ENCODE data around the gene IREB2. TPM values are rescaled to one million over a fixed set of nuclear protein-coding genes. Genes with fewer than 3 reads are reported as not detected.
A peak's percentile ranks its signal among the peaks of the same experiment; 100 is the strongest.

Gene IREB2
- total and polyA plus RNA-seq, 4 donors = 9.8 to 71.5 (median 38.4) TPM

- no peak for TF ChIP-seq CTCF (IDR thresholded peaks at IDR 0.05; ENCODE audit: control extremely low read depth, extremely low read depth)
- DNase-seq (peak; percentile 65 to 82 (median 69)), ATAC-seq (ENCODE audit: insufficient read depth, low FRiP score) (no peak)
- Histone ChIP-seq H3K36me3 (ENCODE audit: control insufficient read depth in 4 of 4, insufficient read depth in 4 of 4, low read length in 4 of 4) (no peaks in the 10 kb centered on the region), H3K27me3 (ENCODE audit: control insufficient read depth in 3 of 3, insufficient read depth in 3 of 3, low read length in 2 of 3) (no peaks in the 10 kb centered on the region), H3K4me3 (no peak overlapping the region), H3K9me3 (ENCODE audit: control insufficient read depth in 4 of 4, insufficient read depth in 3 of 4, low read length in 3 of 4) (no peaks in the 10 kb centered on the region), H3K27ac (ENCODE audit: low read depth in 1 of 2, low read length in 1 of 2) (no peak overlapping the region), H3K4me1 (ENCODE audit: control insufficient read depth in 5 of 5, insufficient read depth in 5 of 5, low read length in 5 of 5) (peaks cover 0 to 12% (median 0%) of the 10 kb centered on the region in 5 donors), H3K9ac (ENCODE audit: insufficient read depth in 1 of 2, low read length in 2 of 2) (no peak overlapping the region)
- 54 to 73% methylated on average over 9 of the region's 9 CpGs for WGBS, 2 donors
Measured at GRCh38 chr15:78396976-78397375, 41.0 kb upstream of the IREB2 start.

GRCh38 chr15:78397382-78397781 is 40.6 kb upstream of the IREB2 start:
- H3K9ac ChIP-seq (ENCODE audit: insufficient read depth in 1 of 2, low read length in 2 of 2) = no peak overlapping the region
- DNase-seq (no peak), ATAC-seq (ENCODE audit: insufficient read depth, low FRiP score) (no peak)
- H3K9me3 ChIP-seq (ENCODE audit: control insufficient read depth in 4 of 4, insufficient read depth in 3 of 4, low read length in 3 of 4) = no peaks in the 10 kb centered on the region
- no peak overlapping the region for H3K27ac ChIP-seq (ENCODE audit: low read depth in 1 of 2, low read length in 1 of 2)
- no peaks in the 10 kb centered on the region for H3K27me3 ChIP-seq (ENCODE audit: control insufficient read depth in 3 of 3, insufficient read depth in 3 of 3, low read length in 2 of 3)
- WGBS, 2 donors = 92 to 94% methylated on average over 2 of the region's 2 CpGs
- no peak overlapping the region for H3K4me3 ChIP-seq
- peaks cover 0 to 12% (median 0%) of the 10 kb centered on the region in 5 donors for H3K4me1 ChIP-seq (ENCODE audit: control insufficient read depth in 5 of 5, insufficient read depth in 5 of 5, low read length in 5 of 5)
- TF ChIP-seq CTCF (IDR thresholded peaks at IDR 0.05; ENCODE audit: control extremely low read depth, extremely low read depth) = no peak
- no peaks in the 10 kb centered on the region for H3K36me3 ChIP-seq (ENCODE audit: control insufficient read depth in 4 of 4, insufficient read depth in 4 of 4, low read length in 4 of 4)

GRCh38 chr15:78398076-78398825 is 39.8 kb upstream of the IREB2 start:
- DNase-seq = peak in 1 of 3 donors; percentile 5
- Histone ChIP-seq H3K9ac (ENCODE audit: insufficient read depth in 1 of 2, low read length in 2 of 2) (no peak overlapping the region), H3K27ac (ENCODE audit: low read depth in 1 of 2, low read length in 1 of 2) (no peak overlapping the region), H3K27me3 (ENCODE audit: control insufficient read depth in 3 of 3, insufficient read depth in 3 of 3, low read length in 2 of 3) (no peaks in the 10 kb centered on the region), H3K4me1 (ENCODE audit: control insufficient read depth in 5 of 5, insufficient read depth in 5 of 5, low read length in 5 of 5) (peaks cover 0 to 12% (median 0%) of the 10 kb centered on the region in 5 donors), H3K4me3 (no peak overlapping the region), H3K36me3 (ENCODE audit: control insufficient read depth in 4 of 4, insufficient read depth in 4 of 4, low read length in 4 of 4) (no peaks in the 10 kb centered on the region), H3K9me3 (ENCODE audit: control insufficient read depth in 4 of 4, insufficient read depth in 3 of 4, low read length in 3 of 4) (no peaks in the 10 kb centered on the region)
- ATAC-seq (ENCODE audit: insufficient read depth, low FRiP score) = no peak
- no peak for TF ChIP-seq CTCF (IDR thresholded peaks at IDR 0.05; ENCODE audit: control extremely low read depth, extremely low read depth)
- 89 to 91% methylated on average over 11 of the region's 11 CpGs for WGBS, 2 donors
